ENCODE data around the gene GPR26.

GPR26 gene, protein sequence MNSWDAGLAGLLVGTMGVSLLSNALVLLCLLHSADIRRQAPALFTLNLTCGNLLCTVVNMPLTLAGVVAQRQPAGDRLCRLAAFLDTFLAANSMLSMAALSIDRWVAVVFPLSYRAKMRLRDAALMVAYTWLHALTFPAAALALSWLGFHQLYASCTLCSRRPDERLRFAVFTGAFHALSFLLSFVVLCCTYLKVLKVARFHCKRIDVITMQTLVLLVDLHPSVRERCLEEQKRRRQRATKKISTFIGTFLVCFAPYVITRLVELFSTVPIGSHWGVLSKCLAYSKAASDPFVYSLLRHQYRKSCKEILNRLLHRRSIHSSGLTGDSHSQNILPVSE

DNA sequence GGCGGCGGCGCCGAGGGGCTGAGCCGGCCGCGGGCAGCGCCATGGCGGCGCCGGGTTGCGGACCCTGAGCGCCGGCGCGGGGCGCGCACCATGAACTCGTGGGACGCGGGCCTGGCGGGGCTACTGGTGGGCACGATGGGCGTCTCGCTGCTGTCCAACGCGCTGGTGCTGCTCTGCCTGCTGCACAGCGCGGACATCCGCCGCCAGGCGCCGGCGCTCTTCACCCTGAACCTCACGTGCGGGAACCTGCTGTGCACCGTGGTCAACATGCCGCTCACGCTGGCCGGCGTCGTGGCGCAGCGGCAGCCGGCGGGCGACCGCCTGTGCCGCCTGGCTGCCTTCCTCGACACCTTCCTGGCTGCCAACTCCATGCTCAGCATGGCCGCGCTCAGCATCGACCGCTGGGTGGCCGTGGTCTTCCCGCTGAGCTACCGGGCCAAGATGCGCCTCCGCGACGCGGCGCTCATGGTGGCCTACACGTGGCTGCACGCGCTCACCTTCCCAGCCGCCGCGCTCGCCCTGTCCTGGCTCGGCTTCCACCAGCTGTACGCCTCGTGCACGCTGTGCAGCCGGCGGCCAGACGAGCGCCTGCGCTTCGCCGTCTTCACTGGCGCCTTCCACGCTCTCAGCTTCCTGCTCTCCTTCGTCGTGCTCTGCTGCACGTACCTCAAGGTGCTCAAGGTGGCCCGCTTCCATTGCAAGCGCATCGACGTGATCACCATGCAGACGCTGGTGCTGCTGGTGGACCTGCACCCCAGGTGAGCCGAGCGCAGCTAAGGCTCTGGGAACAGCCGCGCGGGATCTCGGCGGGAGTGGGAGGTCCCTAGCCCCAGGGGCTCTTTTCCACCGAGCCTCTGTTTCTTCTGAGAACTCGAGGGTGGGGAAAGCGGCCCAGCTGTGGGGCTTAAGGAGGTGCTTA, at the start of gene GPR26:
Gene GPR26, plus strand, starts transcription at position 38 of the 919 bp plus-strand sequence. Its CDS starts 53 bp downstream, at position 91.
- no peak for DNase-seq

DNA sequence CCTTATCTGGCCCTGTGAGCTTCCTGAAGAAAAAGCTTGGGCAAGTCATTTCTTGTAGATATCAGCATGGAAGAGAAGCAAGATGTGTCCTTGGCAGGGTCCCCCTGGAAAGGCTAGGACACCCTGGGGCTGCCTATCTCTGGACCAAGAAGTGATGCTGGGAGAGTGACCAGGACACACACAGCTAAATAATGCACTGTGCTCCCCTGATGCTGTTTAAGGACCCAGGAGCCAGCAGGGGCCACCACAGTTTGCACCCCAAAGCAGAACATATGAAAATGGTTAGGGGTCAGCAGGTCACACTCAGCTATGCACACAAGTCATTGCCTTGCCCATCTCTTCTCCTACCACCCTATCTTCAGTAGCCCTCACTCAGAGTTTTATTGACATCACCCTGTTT, 47.9 kb upstream of the GPR26 start:
- DNase-seq = no peak

DNA sequence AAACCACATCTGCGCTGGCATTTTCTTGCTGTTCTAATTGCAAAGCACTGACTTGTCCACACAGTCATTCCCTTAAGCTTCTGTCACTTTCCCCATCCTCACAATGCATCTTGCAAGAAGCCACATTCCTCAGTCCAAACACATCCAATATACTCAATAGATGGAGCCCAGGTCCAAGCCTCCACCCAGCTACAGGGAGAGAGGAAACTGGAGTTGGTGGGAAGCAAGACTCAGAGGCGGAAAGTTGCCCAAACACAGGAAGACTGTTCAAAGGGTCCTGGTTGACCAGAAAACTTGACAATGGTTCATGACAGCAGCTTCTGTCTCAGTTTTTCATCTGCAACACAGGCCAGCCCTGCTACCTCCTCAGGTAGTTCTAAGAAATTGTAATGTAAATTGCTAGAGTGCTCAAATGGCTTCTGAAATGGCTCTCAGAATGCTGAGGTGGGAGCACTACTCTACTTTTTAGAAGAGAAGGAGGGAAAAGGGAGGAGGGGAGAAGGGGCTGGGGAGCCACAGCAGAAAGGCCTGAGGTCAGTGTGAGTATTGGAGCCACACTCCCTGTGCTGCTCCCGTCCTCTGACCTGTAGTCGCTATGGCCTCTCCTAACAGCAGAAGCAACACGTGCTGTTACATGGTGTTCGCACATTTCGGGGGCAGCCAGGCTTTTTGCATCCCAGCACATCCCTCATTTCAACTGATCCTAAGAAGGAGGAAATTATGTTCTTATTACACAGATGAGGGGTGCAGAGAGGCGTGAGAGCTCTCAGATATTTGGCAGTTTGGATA, 46.9 kb upstream of the GPR26 start:
- DNase-seq = no peak

DNA sequence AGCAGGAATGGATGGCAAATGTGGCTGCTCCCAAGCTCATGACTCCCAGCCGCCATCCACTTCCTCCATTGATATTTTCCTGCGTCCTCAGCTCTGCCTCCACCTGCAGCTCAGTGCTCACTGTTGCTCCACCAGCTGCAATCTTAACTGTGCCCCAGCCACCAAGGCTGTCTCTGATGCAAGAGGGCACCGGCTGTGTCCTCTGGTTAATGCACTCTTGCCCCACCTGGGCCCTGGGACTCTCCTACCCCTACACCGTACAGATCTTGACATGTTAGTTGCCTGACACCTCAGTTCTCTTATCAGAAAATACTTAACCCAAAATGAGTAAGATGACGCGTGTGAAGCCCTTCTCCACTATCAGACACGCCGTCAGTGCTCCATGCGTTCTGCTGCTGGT, 45.5 kb upstream of the GPR26 start:
- no peak for DNase-seq

DNA sequence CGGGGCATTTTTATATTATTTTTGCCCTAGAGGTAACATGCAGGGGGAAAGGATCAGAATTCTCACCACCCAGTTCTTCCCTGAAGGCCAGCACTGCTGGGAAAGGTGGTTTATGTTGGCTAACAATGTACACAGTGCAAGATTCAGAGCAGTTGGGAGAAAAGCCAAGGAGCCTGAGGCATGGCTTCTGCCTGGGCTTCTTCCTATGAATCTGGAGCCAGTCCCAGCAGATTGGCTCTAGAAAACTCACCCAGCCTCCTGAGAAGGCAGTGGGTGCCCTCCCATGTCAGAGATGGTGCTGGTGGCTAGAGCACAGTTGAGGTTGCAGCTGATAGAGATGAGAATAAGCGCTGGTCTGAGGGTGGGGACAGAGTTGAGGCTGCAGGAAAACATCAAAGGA, 44.7 kb upstream of the GPR26 start:
- no peak for DNase-seq

DNA sequence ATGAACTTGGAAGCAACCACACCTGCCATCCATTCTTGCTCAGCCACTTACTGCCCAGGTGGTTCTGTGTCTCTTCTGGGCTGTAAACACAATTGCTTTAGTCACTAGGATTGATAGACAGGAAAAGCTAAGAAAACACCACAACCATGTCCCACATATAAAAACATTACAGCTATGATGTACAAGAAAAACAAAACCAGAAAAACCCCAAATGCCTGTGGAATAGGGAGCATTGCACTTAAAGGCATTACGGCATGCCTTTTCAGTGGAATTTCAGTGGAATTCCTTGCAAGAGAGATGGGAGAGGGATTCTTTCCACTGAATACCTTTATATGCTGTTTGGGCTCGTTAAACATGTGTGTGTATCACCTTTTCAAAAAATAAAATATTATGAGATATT, 44.2 kb upstream of the GPR26 start:
- no peak for DNase-seq

DNA sequence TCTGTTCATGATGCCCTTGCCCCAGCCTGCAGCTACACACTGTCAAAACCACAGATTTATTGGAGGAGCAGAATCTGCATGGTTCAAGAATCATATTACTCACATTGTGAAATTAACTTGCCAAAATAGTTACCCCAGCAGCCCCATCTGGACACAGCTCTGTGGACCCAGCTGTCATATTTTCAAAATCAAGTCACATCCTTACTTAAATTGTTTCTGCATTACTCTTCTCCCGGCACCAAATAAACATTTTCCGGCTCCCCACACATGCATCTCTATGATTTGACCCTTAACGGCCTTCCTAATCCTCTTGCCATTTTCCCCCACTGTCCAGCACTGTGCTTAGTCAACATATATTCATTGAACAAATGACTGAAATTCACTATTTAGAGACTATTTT, 43.8 kb upstream of the GPR26 start:
- DNase-seq = no peak

DNA sequence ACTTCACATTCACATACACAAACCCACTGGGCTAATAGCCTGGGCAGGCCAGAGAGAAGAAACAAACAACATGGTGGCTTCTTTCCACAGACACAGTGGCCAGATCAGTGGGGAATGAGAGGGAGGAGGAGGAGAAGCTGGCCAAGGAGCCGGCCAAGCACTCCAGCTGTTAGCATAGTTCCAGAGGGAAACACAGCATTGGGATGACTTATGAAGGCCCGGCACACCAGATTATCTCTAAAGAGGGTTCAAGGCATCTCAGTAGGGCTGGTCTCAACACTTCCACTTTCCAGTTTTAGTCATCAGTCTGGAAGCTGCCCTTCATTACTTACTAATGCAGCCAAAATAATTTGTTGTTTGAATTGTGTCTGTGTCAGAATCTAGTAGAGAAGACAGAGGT, 42.1 kb upstream of the GPR26 start:
- no peak for DNase-seq

DNA sequence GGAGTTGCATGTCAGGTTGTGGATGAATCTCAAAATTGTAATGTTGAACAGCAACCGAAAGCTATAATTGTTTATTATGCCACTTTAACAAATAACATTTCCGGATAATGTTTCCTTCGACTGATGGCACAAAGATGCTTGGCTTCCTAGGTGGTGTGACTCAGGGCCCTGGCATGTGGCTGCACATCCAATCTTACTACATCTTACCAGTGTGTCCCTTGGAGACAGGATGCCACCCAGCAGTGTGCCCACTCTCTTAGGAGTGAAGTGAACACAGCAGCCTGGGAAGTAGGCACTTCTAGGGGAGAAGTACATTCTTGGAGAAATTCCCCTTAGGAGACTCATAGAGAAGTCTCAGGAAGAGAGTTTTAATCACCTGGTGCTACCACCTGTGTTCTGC, 33.0 kb upstream of the GPR26 start:
- DNase-seq = no peak

DNA sequence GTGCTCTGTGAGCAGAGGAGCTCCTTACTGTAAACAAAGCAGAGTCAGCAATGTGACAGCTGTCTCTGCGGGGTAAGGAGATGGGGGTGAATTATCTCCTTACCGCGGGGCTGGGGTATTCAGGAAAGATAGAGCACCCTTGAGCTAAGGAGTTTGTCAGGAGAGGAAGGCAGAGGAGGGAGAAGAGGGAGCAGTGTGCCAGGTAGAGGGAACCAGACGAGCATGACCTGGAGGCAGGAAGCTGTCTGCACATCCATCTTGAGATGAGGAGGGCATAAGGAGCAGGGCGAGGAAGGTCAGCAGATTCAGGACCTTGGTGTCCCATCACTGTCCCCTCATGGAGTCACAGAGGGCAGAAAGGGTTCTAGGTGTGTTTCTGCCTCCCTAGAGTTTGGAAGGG, 32.5 kb upstream of the GPR26 start:
- DNase-seq = no peak

DNA sequence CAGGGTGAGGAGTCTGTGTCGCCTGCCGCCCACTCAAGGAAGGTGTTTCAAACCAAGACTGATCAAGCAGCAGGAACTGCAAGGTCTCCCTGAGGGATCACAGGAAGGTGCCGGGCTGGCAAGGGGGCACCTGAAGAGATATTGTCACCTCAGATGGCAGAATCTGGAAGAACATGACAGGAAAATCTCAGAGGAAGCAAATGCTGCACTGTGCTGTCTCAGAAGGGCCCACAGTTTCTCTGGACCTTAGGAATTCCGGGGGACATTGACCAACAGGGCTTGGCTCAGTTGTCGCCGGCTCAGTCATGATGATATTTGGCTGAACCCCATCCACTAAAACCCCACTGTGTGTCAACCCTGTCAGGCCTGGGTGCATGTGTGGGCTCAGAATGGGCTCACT, 31.9 kb upstream of the GPR26 start:
- no peak for DNase-seq

DNA sequence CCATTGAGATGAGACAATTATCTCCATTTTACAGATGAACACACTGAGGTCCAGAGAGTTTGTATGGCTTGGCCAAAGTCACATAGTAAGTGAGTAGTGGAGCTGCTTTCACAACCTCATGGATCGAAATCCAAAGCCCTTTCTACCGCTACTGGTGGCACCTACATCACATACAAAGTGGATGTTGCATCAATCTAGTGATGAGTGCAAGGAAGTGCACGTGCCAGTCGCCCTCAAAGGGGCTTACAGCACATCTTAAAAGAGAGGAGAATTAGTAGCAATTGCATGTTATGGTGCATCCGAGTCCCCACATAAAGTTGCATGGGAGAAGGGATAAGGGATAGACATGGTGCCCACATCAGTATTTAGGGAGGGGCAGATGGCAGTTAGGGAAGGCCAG, 31.0 kb upstream of the GPR26 start:
- DNase-seq = no peak

DNA sequence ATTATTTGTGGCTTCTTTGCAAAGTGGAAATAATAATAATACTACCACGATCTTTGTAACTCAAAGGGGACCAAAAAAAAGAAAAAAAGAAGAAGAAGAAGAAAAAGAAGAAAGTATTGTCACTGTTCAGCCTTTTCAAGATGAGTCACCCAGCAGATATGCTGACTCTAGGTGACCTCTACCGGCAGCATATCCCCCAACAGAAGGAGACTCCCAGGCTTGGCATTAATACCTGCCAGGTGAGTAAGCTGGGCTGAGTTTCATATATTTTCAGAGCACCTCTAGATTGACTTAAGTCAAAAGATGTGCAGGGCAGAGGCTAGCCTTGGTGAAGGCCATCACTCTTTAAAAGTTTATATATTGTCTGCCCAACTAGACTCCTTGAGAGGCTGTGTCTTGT, 30.4 kb upstream of the GPR26 start:
- no peak for DNase-seq

DNA sequence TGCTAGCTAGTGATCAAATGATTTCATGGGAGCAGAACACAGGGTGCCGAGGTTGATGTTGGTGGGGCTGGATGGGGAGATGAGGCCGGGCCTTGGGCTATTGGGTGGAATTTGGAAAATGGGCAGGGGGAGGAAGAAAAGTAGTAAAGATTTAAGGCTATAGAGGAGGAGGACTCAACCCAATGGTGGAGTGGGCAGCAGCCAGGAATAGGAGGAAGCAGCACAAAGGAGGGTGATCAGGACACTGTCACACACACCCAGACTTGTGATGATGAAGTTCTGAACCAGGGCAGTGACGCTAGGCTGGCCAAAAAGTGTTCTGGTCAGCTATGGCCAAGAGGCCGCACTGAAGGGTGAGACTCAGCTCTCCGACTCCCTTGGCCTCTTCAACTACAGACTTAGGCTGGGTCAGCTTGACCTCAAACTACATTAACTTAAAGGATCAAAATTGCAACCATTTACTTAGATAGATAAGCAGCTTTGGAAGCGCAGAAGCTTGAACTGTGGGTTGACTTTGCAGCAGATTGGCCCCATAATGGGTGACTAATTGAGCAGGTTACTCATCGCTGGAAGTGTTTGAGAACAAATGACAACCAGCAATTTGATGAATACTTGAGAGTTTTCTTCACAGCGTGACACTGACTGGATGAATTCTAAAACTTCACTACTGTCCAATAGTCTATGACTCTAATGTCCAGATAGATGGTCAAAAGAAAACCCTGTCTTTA, 29.4 kb upstream of the GPR26 start:
- DNase-seq = no peak

DNA sequence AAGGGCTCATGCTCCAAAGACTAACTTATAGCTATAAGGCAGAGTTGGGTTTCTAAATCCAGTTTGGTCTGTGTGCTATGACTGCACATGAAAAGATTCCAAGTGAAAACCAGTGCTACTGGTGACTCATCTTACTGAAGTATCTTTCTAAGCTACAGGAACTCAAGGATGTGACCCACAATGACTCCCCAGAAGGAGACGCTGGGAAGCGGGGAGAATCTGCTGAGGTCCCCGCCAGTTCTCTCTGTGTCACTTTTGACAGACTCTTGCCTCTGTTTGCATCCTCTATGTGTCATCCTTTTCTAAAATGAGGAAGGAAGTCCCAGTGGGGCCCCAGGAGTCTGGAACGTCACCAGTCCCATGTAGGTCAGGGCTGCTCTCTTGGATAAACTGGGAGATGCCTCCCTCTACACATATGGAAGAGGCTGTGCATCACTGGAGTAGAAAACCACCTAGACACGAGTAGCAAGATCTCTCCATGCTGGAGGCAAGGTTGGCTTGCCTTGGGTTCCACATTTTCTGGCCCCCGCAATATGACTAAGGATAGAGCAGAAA, 28.8 kb upstream of the GPR26 start:
- DNase-seq = no peak

DNA sequence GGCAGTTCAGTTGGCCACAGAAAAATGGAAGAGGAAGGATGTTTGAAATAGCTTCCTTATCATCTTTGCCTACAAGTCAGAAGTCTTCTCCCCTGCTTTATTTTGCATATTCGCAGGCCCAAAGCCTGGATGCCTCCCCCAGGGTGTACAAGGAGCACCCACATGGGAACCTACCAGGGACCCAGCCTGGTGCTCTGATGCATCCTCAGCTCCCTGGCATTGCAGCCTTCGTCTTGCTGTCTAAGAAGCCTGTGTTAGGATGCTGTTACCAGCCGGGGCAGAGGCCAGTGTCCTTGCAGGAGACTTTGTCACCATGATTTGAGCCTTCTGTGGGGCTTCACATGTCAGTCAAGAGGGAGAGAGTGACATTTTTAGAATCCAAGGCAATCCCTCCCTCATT, 27.0 kb upstream of the GPR26 start:
- no peak for DNase-seq

DNA sequence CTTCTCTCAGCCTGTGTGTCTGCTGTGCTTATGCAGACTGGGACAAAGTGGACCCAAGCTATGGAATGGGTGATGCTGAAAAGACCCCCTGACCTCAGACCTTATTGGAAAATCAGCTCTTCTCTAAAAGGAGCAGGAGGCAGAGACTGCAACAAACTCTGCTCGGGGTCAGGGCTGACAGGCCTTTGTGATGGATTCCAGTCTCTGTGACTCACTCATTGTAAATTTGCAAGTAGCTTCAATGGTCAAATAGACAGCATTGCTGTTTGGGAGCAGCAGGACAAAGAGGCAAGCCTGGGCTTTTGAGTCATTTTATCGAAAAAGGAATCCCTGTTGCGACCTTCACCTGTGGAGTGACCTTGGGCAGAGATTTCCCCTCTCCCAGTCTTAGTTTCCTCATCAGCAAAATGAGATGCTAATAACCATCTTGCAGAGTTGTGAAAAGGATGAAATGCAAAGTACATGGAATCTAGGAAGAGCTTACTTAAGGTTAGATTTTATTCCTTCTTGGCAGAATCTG, 26.1 kb upstream of the GPR26 start:
- no peak for DNase-seq

DNA sequence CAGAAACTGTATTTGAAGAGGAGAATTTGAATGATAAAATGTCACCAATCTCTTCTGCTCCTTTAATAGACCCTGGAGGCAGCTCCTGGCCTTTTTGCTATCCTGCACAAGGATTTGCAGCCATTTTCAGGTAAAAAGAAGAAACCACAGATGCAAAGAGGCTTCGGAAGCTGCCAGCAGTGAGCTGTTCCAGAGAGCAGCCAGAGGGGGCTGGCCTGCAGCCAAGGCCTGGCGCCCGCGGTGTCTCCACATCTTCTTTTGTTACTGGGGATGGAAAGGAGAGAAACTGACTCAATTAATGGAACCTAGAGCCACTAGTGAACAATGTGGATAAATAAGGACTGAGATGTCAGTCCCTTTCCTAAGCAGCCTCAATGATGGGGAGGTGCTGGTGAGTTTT, 23.9 kb upstream of the GPR26 start:
- DNase-seq = no peak

DNA sequence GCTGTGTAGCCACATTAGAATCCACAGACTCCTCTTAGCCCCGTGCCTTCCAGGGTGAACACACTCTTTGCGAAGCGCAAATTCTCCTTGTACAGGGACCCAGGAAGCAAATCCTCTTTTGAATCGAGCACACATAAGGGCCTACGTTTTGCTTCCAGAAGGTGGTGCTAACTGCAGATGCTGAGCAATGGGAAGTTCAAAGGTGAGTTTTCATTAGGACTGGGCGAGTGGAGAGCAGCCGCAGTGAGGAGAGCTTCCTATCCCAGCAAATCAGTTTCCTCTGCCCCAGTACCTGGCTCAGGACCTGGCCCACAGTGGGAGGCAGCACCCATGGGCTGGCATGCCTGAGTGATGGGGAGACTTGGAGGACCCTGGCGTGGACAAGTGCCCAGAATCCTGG, 23.5 kb upstream of the GPR26 start:
- DNase-seq = no peak

DNA sequence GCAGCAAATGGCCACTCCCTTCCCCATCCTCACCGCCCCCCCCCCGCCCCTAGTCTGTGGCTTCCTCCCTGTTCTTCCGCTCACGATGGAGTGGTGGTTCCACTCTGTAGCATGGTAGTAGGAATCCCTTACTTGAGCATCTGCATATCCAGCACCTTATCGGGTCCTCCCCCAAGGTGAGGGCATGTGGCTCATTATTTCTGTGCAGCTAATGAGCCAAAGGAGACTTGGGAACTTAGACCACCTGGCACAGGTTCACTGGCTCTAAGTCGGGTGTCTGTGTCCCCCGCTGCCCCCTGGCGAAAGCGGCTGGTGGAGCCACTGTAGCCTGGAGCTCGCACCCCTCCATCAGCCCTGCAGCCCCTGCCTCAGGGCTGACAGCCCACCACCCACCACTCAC, 22.8 kb upstream of the GPR26 start:
- DNase-seq = no peak

DNA sequence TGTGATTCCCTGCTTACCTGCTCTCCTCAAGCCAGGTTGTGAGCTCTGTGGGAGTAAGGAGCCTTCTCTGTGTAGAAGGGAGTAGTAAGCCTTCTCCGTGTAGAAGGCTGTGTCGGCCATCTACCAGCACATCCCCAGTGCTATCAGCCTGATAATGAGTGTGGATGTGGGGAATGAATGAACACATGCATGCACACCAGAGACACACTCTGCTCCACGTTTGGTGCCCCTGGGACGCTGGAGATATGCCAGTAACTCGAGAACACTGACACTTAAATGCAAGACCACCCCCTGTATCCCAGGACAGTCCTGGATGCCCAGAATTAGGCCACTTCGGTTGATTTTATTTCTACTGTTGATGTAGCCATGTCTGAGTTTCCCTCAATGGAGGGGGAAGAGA, 21.1 kb upstream of the GPR26 start:
- no peak for DNase-seq

DNA sequence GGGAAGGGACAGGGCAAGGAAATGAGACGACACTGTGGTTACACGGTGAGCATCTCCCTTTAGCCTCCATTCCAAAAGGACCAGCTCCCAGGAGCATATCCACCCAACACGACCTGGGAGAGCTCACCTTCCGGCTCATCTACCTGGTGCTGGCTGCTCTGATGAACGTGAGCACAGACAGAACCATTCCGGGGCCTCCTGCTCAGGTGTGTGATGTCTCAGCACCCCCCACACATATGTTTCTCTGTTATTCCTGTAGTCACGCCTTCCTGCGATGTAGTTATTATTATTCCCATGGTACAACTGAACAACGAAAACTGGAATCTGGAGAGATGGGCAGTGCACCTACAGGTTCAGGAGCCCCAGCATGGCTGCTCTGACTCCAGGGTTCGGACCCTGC, 20.5 kb upstream of the GPR26 start:
- no peak for DNase-seq
